SKM-1 (cell line): ENCODE results near the gene CUBN.

ENCODE experiments used
- DNase-seq: peaks from one replicate; lab custom pipeline; 2025; ENCODE audit not compliant: unreplicated experiment; lab: John Stamatoyannopoulos, UW

The CUBN gene

GRCh38 chr10:16992611-16993119, 136.9 kb downstream of the CUBN start:
- DNase-seq: no peak

DNA sequence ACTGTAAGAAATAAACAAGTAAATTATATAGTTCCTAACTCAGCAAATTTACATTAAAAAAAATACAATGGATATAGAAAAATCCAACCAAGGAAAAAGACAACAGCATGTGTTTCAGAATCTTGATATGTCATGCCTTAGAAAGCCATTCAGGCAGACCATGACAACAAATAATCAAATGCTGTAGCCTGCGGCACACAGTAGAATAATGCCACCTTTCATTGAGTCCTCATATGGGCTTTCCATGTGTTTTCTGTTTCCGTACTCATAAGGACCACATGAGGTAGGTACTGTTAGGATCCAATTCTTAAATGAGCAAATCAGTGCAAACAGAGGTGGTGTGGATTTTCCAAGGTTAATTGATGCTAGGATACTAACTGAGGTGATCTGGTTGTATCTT, 138.6 kb downstream of the CUBN start:
- DNase-seq: no peak

DNA sequence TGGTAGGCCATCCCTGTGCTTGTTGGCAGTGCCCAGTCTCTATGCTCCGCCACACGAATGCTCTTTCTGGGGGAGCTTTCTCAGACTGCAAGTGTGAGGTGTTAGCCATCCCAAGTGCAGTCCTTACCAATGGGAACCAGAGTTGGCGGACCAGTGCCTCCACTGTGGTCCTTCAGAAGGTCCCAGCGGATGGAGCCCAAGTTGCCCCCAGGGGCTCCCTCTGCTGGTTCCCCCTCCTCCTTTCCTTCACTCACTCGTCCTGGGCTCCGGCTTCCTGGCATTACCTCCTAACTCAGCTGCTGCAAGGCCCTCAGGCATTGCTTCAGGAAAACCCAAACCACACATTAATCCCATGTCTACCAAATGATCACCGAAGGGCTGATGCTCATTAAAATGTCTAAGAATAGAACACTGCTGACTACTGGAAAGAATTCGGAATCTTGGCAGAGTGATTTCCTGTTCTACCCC, 139.8 kb downstream of the CUBN start:
- DNase-seq: no peak

- no peak for DNase-seq
These were observed 140.7 kb downstream of the CUBN start for GRCh38 chr10:16988900-16989299.

DNA sequence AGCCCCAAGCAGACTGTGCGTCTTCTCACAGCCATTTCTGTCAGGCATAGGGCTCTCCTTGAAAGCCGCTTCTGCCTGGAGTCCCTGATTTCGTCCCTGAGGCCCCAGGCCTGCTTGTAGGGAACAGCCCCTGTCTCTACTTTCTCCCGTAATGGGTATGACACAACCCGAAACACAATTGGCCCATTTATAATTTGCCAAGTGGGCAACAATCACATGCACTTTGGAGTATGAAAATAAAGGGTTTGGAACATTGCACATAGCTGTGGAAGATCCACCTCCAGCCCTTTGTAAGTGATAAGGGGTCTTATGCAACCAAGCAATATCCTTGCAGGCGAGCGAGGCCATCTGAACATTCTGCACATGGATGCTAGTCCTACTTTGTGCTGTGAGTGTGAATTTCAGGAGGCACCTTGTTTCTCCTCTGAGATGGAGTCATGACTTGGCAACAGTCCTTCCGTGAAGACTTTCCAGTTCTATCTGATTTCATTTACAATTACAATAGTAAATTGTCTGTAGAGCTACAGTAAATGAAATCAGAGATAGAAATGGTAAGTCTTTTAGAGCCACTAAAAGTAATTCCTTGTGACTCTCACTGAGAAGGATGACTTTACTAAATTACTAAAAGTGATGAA, 141.5 kb downstream of the CUBN start:
- DNase-seq: no peak

GRCh38 chr10:16987206-16987621, 142.4 kb downstream of the CUBN start:
- no peak for DNase-seq

DNA sequence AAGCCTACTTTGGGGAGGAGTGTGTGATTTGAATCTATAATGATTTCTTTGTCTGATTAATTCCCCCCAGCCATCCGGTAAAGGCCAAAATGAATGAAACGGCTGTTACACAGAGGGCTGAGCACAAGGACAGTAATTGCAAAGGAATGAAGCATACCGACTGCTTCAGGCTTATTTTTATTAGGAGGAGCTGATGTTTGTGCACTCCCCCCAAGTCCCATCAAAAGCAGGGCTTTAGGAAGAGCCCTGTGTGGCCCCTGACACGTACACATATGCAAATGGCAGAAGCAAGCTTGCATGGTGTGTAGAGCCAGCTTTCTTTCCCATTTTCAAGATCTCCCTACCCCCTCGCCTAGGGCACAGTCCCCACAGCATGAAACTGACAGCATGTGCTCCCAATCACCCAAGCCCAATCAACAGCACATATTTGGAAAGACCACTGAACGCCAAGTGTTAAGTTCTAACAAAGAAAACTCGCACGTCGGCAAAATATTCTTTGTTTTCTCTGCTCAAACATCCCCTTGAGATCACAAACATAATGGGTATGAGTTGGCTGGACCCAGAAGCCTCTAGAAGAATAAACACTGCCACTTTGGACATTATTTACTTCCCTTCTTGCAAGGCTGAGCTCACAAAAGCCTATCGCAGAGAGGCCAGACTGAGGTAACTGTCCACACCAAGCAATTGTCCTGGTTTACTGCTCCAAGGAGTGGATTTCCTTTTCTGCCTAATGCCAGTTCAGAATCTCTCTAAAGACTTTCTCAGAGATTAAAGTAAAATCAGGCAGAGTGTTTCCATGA, 143.0 kb downstream of the CUBN start:
- DNase-seq: no peak

DNA sequence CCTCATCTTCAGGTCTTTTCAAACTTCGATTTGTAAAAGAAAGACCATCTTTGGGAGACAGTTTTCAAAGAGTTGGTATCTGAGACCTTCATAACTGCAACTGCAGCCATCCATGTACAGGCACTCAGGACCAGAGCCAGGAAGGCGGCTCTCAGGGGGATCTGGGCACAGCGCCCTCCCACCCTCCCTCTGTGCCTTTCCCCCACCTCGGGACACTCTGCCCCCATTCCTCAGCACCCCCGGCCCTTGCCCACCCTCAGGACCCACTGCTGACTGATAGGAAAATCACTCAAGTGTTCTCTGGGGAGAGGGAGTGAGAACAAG, 143.6 kb downstream of the CUBN start:
- DNase-seq: no peak

- no peak for DNase-seq
These were observed 145.4 kb downstream of the CUBN start for GRCh38 chr10:16984242-16984641.

DNA sequence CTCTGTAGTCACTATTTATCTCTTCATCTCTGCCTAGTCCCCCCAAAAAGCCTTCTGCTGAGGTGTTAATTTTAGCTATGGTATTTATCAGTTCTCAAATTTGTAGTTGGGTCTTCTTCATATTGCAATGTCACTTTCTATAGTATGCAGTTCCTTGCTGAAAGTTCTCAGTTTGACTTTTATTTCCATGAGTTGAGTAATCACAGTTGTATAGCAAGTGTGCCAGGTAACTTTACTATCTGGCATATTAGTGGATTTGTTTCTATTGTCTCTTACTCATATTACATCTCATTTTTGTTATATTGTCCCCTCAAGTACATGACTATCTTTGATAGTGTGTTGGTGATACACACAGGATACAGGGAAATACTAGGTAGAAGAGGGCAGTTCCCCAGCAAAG, 152.8 kb downstream of the CUBN start:
- no peak for DNase-seq

- no peak for DNase-seq
These were observed 154.4 kb downstream of the CUBN start for GRCh38 chr10:16975188-16975587.

GRCh38 chr10:16968416-16969041, 161.1 kb downstream of the CUBN start:
- DNase-seq: peak; percentile 0

DNA sequence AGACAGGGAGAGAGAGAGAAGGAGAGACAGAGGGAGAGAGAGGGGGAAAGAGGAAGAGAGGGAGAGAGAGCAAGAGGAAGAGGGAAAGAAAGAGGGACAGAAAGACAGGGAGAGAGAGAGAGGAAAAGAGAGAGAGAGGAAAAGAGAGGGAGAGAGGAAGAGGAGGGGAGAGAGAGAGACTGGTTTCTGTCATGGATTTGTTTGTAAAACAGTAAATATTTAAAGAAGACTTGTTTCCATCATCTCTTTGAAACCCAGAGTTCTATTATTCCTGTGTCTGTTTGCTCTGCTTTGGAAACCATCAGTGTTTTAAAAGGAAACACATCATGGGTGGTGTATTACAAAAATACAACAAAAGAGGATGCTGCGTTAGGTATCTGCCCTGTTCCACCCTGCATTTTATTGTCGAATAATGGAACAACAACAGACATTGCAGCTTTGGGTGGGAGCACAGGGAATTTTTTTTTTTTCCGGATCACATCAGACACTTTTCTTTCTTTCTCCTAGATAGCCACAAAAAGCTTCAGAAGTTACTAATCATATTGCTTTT, 161.7 kb downstream of the CUBN start:
- no peak for DNase-seq

DNA sequence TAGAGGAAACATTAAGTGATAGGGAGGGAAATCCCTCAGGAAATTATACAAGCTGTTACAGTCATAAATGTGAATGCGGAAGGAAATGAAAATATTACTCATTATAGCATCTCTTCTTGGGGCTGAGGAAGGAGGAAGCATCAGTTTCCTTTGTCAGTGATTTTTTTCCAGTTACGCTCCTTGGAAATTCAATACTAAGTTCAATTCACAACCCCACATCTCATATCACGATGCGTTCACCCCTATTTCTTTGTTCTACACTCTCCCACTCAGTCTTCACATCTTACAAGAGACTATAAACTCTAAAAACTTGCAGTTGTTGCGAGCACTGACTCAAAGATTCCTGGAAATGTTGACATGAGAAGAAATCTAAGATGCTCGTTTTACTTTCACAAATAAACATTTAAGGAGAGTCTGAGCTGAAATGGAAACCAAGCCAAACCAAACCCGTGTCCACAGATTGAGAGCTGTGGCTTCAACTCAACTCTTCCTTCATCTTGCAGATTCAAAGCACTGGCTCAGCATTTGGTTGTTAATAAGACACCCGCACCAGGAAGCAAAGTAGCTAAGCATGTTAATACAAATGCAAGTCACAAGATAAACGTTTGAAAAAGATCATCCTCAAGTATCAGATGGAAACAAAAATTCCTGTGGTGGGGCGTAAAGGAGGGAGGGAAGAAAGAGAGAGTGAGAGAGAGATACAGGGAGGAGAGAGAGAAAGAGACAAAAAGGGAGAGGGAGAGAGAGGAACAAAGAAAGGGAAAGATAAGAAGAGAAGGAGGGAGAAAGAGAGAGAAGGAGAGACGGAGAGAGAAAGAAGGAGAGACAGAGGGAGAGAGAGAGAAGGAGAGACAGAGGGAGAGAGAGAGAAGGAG, 162.4 kb downstream of the CUBN start:
- DNase-seq: no peak

- DNase-seq: no peak
These were observed 163.7 kb downstream of the CUBN start for GRCh38 chr10:16965740-16966447.

GRCh38 chr10:16965344-16965616, 164.3 kb downstream of the CUBN start:
- no peak for DNase-seq

DNA sequence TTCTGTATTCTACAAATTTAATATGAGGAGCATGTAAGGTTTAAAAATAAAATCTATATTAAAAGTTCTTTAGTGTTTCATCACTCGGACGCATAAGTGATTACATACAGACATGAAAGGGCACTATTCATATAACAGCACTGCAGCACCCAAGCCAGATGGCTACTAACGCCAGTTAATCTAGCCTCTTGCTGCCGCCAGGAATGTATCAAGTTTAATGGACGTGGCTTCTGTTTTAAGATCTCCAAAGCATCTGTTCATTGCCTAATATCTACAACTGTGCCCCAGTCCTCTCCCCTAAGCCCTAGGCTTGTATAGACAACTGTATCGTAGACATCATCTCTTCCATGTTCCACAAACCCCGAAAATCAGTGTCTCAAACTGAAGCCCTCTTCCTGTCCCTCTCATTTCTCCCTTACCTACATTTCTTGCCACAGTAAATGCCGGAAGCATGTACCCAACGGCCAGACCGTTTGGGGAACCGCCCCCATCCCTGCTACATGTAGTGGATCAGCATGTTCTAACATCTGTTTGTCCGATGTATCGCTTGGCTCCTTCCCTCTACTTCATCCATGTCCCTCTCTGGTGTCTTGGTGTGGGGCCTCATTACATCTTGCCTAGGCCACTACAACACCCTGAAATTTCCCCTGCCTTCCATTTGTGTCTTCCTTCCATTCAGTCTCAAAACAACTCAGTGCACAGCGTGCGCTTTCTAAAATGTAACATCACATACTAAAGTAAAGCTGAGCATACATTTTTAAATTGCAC, 164.9 kb downstream of the CUBN start:
- DNase-seq: no peak

GRCh38 chr10:16960551-16960950, 169.1 kb downstream of the CUBN start:
- DNase-seq: no peak

- DNase-seq: no peak
These were observed 172.6 kb downstream of the CUBN start for GRCh38 chr10:16957038-16957437.
